H1 (cell line): ENCODE results near the gene LCNL1. TPM values are rescaled to one million over a fixed set of nuclear protein-coding genes. Genes with fewer than 3 reads are reported as not detected.

ENCODE experiments used
- CTCF ChIA-PET: fragments of 300-600 bp; sonication (Branson Sonifier 250); formaldehyde crosslinking; loops from one replicate; lab custom pipeline; 2021; ENCODE audit not compliant: partially characterized antibody; lab: Charles Lee
- POLR2A ChIA-PET: fragments of 300-600 bp; sonication (Branson Sonifier 250); formaldehyde crosslinking; loops from one replicate; lab custom pipeline; 2021; ENCODE audit warnings: inconsistent platforms; ENCODE audit not compliant: partially characterized antibody; lab: Charles Lee
- DNase-seq, 2 experiments: peaks; one replicate each; pipeline versions ENCODE4 v3.0.0 to v3.0.0-alpha.2; 2010 to 2022; ENCODE audit warnings: low spot score in 2 of 2, low read depth in 1 of 2, mixed read lengths in 1 of 2
- FAIRE-seq: peaks from 2 replicates; lab custom pipeline; 2011; peaks lifted over from hg19 to GRCh38; lab: Jason Lieb, UNC
- H2AFZ ChIP-seq: 2 replicates; pipeline ENCODE4 v1.8.1; 2012; ENCODE audit warnings: low read length, inconsistent platforms
- H2AK5ac ChIP-seq: 2 replicates; pipeline ENCODE4 v1.6.1; 2013; ENCODE audit warnings: low read depth, low read length
- H2BK120ac ChIP-seq: replicated peaks from 2 replicates; pipeline ENCODE3; 2013; ENCODE audit warnings: low read depth, low read length, inconsistent platforms
- H2BK12ac ChIP-seq: 2 replicates; pipeline ENCODE4 v1.6.1; 2013; ENCODE audit warnings: low read depth, low read length
- H2BK15ac ChIP-seq: 2 replicates; pipeline ENCODE4 v1.6.1; 2013; ENCODE audit warnings: low read length
- H2BK20ac ChIP-seq: 2 replicates; pipeline ENCODE4 v1.6.1; 2013; ENCODE audit warnings: low read length
- H2BK5ac ChIP-seq: 2 replicates; pipeline ENCODE4 v1.6.1; 2013; ENCODE audit warnings: low read depth, low read length
- H3K14ac ChIP-seq: 2 replicates; pipeline ENCODE4 v1.6.1; 2013; ENCODE audit warnings: inconsistent platforms; ENCODE audit not compliant: insufficient read length
- H3K18ac ChIP-seq: 2 replicates; pipeline ENCODE4 v1.6.1; 2013; ENCODE audit warnings: low read length; ENCODE audit errors: extremely low read depth
- H3K23ac ChIP-seq: 2 replicates; pipeline ENCODE4 v1.6.1; 2013; ENCODE audit warnings: inconsistent platforms; ENCODE audit not compliant: insufficient read length
- H3K23me2 ChIP-seq: 2 replicates; pipeline ENCODE4 v1.6.1; 2013; ENCODE audit warnings: low read depth, low read length
- H3K27ac ChIP-seq: 2 replicates; pipeline ENCODE4 v1.6.1; 2011; ENCODE audit warnings: low read depth, low read length, inconsistent platforms
- H3K27me3 ChIP-seq, 4 experiments: replicated peaks in 1 of 4; 1 replicate in 1 of 4; 2 replicates in 3 of 4; pipeline versions ENCODE4 v1.6.1 to v1.8.1; 2011 to 2013; ENCODE audit warnings: low read length in 3 of 4, mild to moderate bottlenecking in 3 of 4, inconsistent platforms in 2 of 4, mixed read lengths in 2 of 4, moderate library complexity in 1 of 4; ENCODE audit not compliant: control insufficient read depth in 3 of 4, insufficient read depth in 3 of 4; ENCODE audit errors: extremely low read depth in 1 of 4
- H3K36me3 ChIP-seq, 4 experiments: 2 replicates each; pipeline versions ENCODE4 v1.6.1 to v1.8.1; 2011 to 2013; ENCODE audit warnings: mild to moderate bottlenecking in 4 of 4, low read length in 3 of 4, moderate library complexity in 2 of 4, control low read depth in 1 of 4, inconsistent platforms in 1 of 4; ENCODE audit not compliant: insufficient read depth in 4 of 4, control insufficient read depth in 2 of 4
- H3K4ac ChIP-seq: replicated peaks from 2 replicates; pipeline ENCODE3; 2013; ENCODE audit warnings: low read length, low read depth, mixed read lengths, inconsistent platforms; ENCODE audit not compliant: insufficient read length
- H3K4me1 ChIP-seq, 4 experiments: replicated peaks in 1 of 4; 1 replicate in 1 of 4; 2 replicates in 3 of 4; pipeline versions ENCODE4 v1.6.1 to v1.8.1; 2011 to 2013; ENCODE audit warnings: low read length in 3 of 4, inconsistent platforms in 2 of 4, mixed read lengths in 1 of 4; ENCODE audit not compliant: insufficient read depth in 4 of 4, control insufficient read depth in 3 of 4
- H3K4me2 ChIP-seq, 2 experiments: 2 replicates each; pipeline versions ENCODE4 v1.6.1 to v1.8.1; 2011 to 2013; ENCODE audit warnings: low read depth in 2 of 2, low read length in 2 of 2, control low read depth in 1 of 2, inconsistent platforms in 1 of 2, mild to moderate bottlenecking in 1 of 2; ENCODE audit not compliant: insufficient read depth in 1 of 2
- H3K4me3 ChIP-seq, 4 experiments: fragments of 200-600, 300-600 bp in 1 of 4; sonication (generic), shearing (Covaris generic), sonication (Bioruptor Twin) in 1 of 4; 2 replicates each; pipeline versions ENCODE4 v1.5.1 to v1.8.1; 2011 to 2016; ENCODE audit warnings: low read length in 4 of 4, low read depth in 3 of 4, control low read depth in 2 of 4, inconsistent platforms in 2 of 4, mild to moderate bottlenecking in 2 of 4, mixed read lengths in 1 of 4, moderate library complexity in 1 of 4; ENCODE audit not compliant: insufficient read depth in 2 of 4; ENCODE audit errors: extremely low read depth in 1 of 4
- H3K56ac ChIP-seq: replicated peaks from 2 replicates; pipeline ENCODE3; 2013; ENCODE audit warnings: low read depth, mild to moderate bottlenecking, mixed read lengths, low read length, inconsistent platforms; ENCODE audit not compliant: insufficient read length
- H3K79me1 ChIP-seq: 2 replicates; pipeline ENCODE4 v1.6.1; 2013; ENCODE audit warnings: low read depth, low read length, control low read depth
- H3K79me2 ChIP-seq, 2 experiments: 2 replicates each; pipeline versions ENCODE4 v1.6.1 to v1.8.1; 2012 to 2013; ENCODE audit warnings: low read length in 2 of 2, mild to moderate bottlenecking in 2 of 2, inconsistent platforms in 1 of 2; ENCODE audit not compliant: insufficient read depth in 2 of 2, control insufficient read depth in 1 of 2
- H3K9ac ChIP-seq, 4 experiments: replicated peaks in 1 of 4; 1 replicate in 1 of 4; 2 replicates in 3 of 4; pipeline versions ENCODE4 v1.6.1 to v1.8.1; 2011 to 2013; ENCODE audit warnings: low read depth in 3 of 4, low read length in 3 of 4, control low read depth in 2 of 4, mild to moderate bottlenecking in 2 of 4, moderate library complexity in 2 of 4, inconsistent platforms in 1 of 4; ENCODE audit errors: extremely low read depth in 1 of 4
- H3K9me3 ChIP-seq, 2 experiments: 2 replicates each; pipeline versions ENCODE4 v1.6.1 to v1.8.1; 2012 to 2013; ENCODE audit warnings: mild to moderate bottlenecking in 2 of 2, moderate library complexity in 2 of 2, control low read depth in 1 of 2, inconsistent platforms in 1 of 2, low read depth in 1 of 2, low read length in 1 of 2, mixed read lengths in 1 of 2; ENCODE audit not compliant: insufficient read depth in 2 of 2
- H4K20me1 ChIP-seq, 2 experiments: replicated peaks in 1 of 2; 2 replicates each; pipeline versions ENCODE3 to v1.8.1; 2011 to 2013; ENCODE audit warnings: inconsistent platforms in 2 of 2, low read length in 2 of 2, mild to moderate bottlenecking in 1 of 2; ENCODE audit not compliant: insufficient read depth in 2 of 2, control insufficient read depth in 1 of 2
- H4K5ac ChIP-seq: 2 replicates; pipeline ENCODE4 v1.6.1; 2013; ENCODE audit warnings: low read length, low read depth, mixed read lengths, inconsistent platforms; ENCODE audit not compliant: insufficient read length
- H4K8ac ChIP-seq: 2 replicates; pipeline ENCODE4 v1.8.0; 2013; ENCODE audit warnings: mild to moderate bottlenecking, moderate library complexity, low read length, inconsistent platforms; ENCODE audit not compliant: insufficient read depth; ENCODE audit errors: extremely low read depth
- H4K91ac ChIP-seq: replicated peaks from 2 replicates; pipeline ENCODE3; 2013; ENCODE audit warnings: low read length, mixed read lengths, inconsistent platforms; ENCODE audit not compliant: insufficient read length
- ASH2L ChIP-seq: fragments of 200-600, 300-600 bp; sonication (generic); IDR thresholded peaks from one replicate; pipeline ENCODE4 v1.7.1; 2017; ENCODE audit warnings: low read length
- BACH1 ChIP-seq: IDR thresholded peaks from 2 replicates; pipeline ENCODE4 v1.6.1; 2012; ENCODE audit warnings: low read length, improper control_type of control experiment
- CHD2 ChIP-seq: IDR thresholded peaks from 2 replicates; pipeline ENCODE4 v1.6.1; 2012; ENCODE audit warnings: low read length, improper control_type of control experiment
- CREB1 ChIP-seq: IDR thresholded peaks from 2 replicates; pipeline ENCODE4 v1.6.1; 2012; ENCODE audit warnings: inconsistent platforms
- CTBP2 ChIP-seq: IDR thresholded peaks from 2 replicates; pipeline ENCODE4 v1.7.0; 2011; ENCODE audit warnings: borderline replicate concordance, mild to moderate bottlenecking, moderate library complexity, mixed read lengths, low read length; ENCODE audit not compliant: insufficient read depth, insufficient read length
- HDAC6 ChIP-seq: IDR thresholded peaks from one replicate; pipeline ENCODE4 v1.7.1; 2012; ENCODE audit warnings: low read depth, mild to moderate bottlenecking, inconsistent platforms, low read length, moderate library complexity
- NRF1 ChIP-seq: IDR thresholded peaks from 2 replicates; pipeline ENCODE4 v1.6.1; 2011; ENCODE audit warnings: mild to moderate bottlenecking, low read depth, low read length, improper control_type of control experiment
- PHF8 ChIP-seq: fragments of 200-600 bp; sonication (generic); conservative IDR thresholded peaks from 2 replicates; pipeline ENCODE4 v1.7.1; 2012; ENCODE audit warnings: low read depth, mild to moderate bottlenecking, inconsistent platforms, low read length, moderate library complexity
- RAD21 ChIP-seq, 2 experiments: IDR thresholded peaks in 1 of 2; conservative IDR thresholded peaks in 1 of 2; 2 replicates each; pipeline ENCODE4 v1.6.1; 2011; ENCODE audit warnings: low read depth in 2 of 2, low read length in 2 of 2, improper control_type of control experiment in 1 of 2, inconsistent platforms in 1 of 2, mild to moderate bottlenecking in 1 of 2, moderate library complexity in 1 of 2
- SAP30 ChIP-seq: fragments of 300-600 bp; sonication (generic); IDR thresholded peaks from 2 replicates; pipeline ENCODE4 v1.7.1; 2012; ENCODE audit warnings: low read length, moderate library complexity, mild to moderate bottlenecking, inconsistent platforms; ENCODE audit not compliant: insufficient read depth, insufficient replicate concordance
- SP4 ChIP-seq: IDR thresholded peaks from 2 replicates; pipeline ENCODE4 v1.6.1; 2012; ENCODE audit warnings: low read length, inconsistent platforms
- SUZ12 ChIP-seq: fragments of 200-600 bp; sonication (generic); IDR thresholded peaks from 2 replicates; pipeline ENCODE4 v1.6.1; 2012; ENCODE audit warnings: mild to moderate bottlenecking, inconsistent platforms, low read length, moderate library complexity, mixed read lengths
- TAF1 ChIP-seq: IDR thresholded peaks from 2 replicates; pipeline ENCODE4 v1.6.1; 2011; ENCODE audit warnings: mild to moderate bottlenecking, low read depth, low read length
- WGBS, 2 experiments: shearing (Covaris generic) in 1 of 2; methylation state at CpG; one replicate each; pipeline versions ENCODE4 v1.1.6 to v1.1.7; 2013 to 2015; ENCODE audit warnings: low lambda C conversion rate in 2 of 2, mixed read lengths in 2 of 2, inconsistent platforms in 1 of 2, low coverage in 1 of 2, missing lambda C conversion rate in 1 of 2; ENCODE audit not compliant: insufficient replicate concordance in 2 of 2, insufficient coverage in 1 of 2, insufficient read length in 1 of 2; ENCODE audit errors: extremely low coverage in 1 of 2, missing lambda C conversion rate in 1 of 2; 5-methylcytosine and 5-hydroxymethylcytosine counted together
- polyA plus RNA-seq, 7 experiments: library from polyadenylated mRNA; depleted of rRNA in 3 of 7; stranded (reverse) in 5 of 7; unstranded in 2 of 7; fragments of >200 nt in 5 of 7; fragments of 200-250 nt in 2 of 7; gene quantifications; 1 replicate in 5 of 7; 2 replicates in 1 of 7; 4 replicates in 1 of 7; pipeline versions ENCODE4 v1.2.1 to v1.2.3, GENCODE V29; 2011 to 2013; ENCODE audit warnings: missing spikeins in 2 of 7, mixed read lengths in 2 of 7
- total RNA-seq: library from RNA; stranded (reverse); fragmentation: NEBNext Ultra II Directional; extraction: Animal tissue kit (Norgen Biotek cat#: 25700); gene quantifications from 2 replicates; pipeline ENCODE4 v1.2.1, GENCODE V29; 2021
- TF ChIP-seq, protein P1 (sequence below): IDR thresholded peaks from 2 replicates; pipeline ENCODE4 v1.6.1; 2012; ENCODE audit warnings: inconsistent platforms

The LCNL1 gene
- total and polyA plus RNA-seq, 2 of the 8 experiments (the other 6 are each of a cell fraction or from before 2014, with no cell fraction given), result 0.11 TPM; not detected in 1

DNA sequence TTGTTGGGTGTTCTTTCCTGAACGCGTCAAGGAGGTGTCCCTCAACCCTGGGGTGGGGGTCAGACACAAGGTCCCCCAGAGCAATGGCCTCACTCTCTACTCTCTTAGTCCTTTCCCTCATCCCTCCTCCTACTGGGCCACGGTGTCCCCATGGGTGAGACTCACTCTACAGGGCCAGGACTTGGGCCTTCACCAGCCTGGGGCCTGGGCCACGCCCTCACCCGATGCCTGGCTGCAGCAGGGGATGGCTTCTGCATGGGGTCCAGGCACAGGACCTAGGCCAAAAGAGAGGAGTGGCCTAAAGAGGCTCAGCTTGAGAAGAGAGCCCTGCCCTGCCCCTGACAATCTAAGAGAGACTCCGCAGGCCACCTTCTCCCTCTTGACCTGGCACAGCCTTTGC, 24.9 kb upstream of the LCNL1 start:
- H4K8ac ChIP-seq, result no peak overlapping the region; the same call in 1 of the 2 replicates
- no peak overlapping the region for H3K14ac ChIP-seq
- DNase-seq (no peak), FAIRE-seq (no peak)
- H2AK5ac ChIP-seq, result no peak overlapping the region
- H3K9me3 ChIP-seq, result no peaks in the 10 kb centered on the region
- H3K56ac ChIP-seq, result no peak overlapping the region
- H3K27ac ChIP-seq, result no peak overlapping the region
- peaks cover 0 to 6% of the 10 kb centered on the region in 2 experiments for H4K20me1 ChIP-seq
- no peaks in the 10 kb centered on the region for H3K79me2 ChIP-seq
- H3K4me1 ChIP-seq, result peaks cover 0 to 2% (median 0%) of the 10 kb centered on the region in 4 experiments; a peak in 2 of 7 replicates
- H3K9ac ChIP-seq, result no peak overlapping the region
- H3K4me2 ChIP-seq, result no peak overlapping the region
- no peaks in the 10 kb centered on the region; the same call in 1 of the 2 replicates for H3K79me1 ChIP-seq
- no peak overlapping the region for H2BK20ac ChIP-seq
- no peak overlapping the region for H3K23ac ChIP-seq
- H3K4me3 ChIP-seq, result no peak overlapping the region
- H3K36me3 ChIP-seq, result no peaks in the 10 kb centered on the region
- no peak overlapping the region for H4K91ac ChIP-seq
- H2BK15ac ChIP-seq, result no peak overlapping the region
- H3K18ac ChIP-seq, result no peak overlapping the region
- WGBS, 2 experiments, result 86% methylated on average over 6 of the region's 6 CpGs; no CpG with 5 or more reads in 1 of the 2 experiments
- no peak overlapping the region for H2BK120ac ChIP-seq
- H2AFZ ChIP-seq, result no peak overlapping the region
- H4K5ac ChIP-seq, result no peak overlapping the region
- no peak overlapping the region for H2BK5ac ChIP-seq
- H3K27me3 ChIP-seq, result no peaks in the 10 kb centered on the region
- peaks cover 12% of the 10 kb centered on the region; the same call in 1 of the 2 replicates for H3K23me2 ChIP-seq
- CTCF ChIA-PET, result interaction anchor here (5.1 to 5.6 kb wide), 2 partner anchors 10 to 17 kb away, joined by 31 to 32 read pairs; partner anchors contain the start of gene PTGDS
- POLR2A ChIA-PET, result interaction anchor here (0.6 kb wide), 1 partner anchor 196 kb away, joined by 3 read pairs; no protein-coding TSS in a partner anchor
- no peak overlapping the region for H3K4ac ChIP-seq
- no peak overlapping the region for H2BK12ac ChIP-seq
- TF ChIP-seq, protein P1, sequence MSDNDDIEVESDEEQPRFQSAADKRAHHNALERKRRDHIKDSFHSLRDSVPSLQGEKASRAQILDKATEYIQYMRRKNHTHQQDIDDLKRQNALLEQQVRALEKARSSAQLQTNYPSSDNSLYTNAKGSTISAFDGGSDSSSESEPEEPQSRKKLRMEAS, result no peak
- TF ChIP-seq SP4 (no peak), CTBP2 (no peak), CREB1 (no peak), PHF8 (no peak), SAP30 (no peak), HDAC6 (no peak), SUZ12 (no peak), CHD2 (no peak), NRF1 (no peak), ASH2L (no peak), RAD21 (IDR thresholded peaks at IDR 0.05 in 1 of 2, conservative IDR thresholded peaks at IDR 0.05 in 1 of 2; ENCODE audit: low read depth in 2 of 2, low read length in 2 of 2) (no peak), BACH1 (no peak), TAF1 (no peak)
